ENCODE measurements around the gene DRAM1.

DRAM1 gene

DNA sequence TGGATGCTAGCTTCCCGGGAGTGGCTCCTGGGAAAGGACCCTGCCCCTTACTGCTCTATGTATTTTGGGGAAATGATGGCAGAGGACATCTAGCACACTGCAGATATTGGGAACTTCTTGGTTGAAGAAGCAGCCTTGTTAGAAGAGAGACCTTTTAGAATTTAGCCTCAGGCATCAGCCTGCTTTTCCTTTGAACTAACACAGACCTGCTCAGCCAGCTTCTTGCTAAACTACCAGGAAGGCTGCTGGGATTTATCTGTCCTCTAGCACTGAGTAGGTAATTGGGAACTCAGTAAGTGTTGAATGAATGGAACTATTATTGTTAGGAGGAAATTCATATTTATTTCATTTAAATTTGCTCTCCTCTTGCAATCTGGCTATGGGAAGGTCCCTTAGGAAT lies 77.3 kb downstream of the DRAM1 start:
- no peak for DNase-seq
- Mint-ChIP-seq H3K4me1 (ENCODE audit: low read depth) (peaks cover 9% of the 10 kb centered on the region), H3K9me3 (peaks cover 8% of the 10 kb centered on the region), H3K4me3 (no peak overlapping the region), H3K27ac (no peak overlapping the region), H3K27me3 (peaks cover 2% of the 10 kb centered on the region), H3K36me3 (ENCODE audit: low read depth) (no peaks in the 10 kb centered on the region)

- no peak overlapping the region for H3K27ac Mint-ChIP-seq
- no peak overlapping the region for H3K4me3 Mint-ChIP-seq
- H3K4me1 Mint-ChIP-seq (ENCODE audit: low read depth), result no peaks in the 10 kb centered on the region
- H3K9me3 Mint-ChIP-seq, result peaks cover 13% of the 10 kb centered on the region
- DNase-seq, result no peak
- H3K27me3 Mint-ChIP-seq, result no peaks in the 10 kb centered on the region
- no peaks in the 10 kb centered on the region for H3K36me3 Mint-ChIP-seq (ENCODE audit: low read depth)
Measured at GRCh38 chr12:101957252-101957959, 80.0 kb downstream of the DRAM1 start.

DNA sequence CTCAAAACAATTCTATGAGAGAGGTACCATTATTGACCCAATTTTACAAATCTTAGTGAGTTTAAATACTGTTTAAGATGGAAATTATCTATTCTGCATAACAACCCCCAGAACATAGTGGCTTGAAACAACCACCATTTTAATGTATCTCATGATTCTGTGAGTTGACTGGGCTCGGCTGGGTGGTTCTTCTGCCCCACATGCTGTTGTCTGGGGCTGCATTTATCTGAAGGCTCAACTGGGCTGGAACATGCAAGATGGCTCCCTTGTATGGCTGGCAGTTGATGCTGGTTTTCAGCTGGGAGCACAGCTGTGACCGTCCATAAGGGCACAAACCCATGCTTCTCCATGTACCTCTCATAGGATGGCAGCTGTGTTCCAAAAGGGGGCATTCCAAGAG lies 82.2 kb downstream of the DRAM1 start:
- no peak overlapping the region for H3K27ac Mint-ChIP-seq
- H3K27me3 Mint-ChIP-seq, result no peaks in the 10 kb centered on the region
- H3K4me3 Mint-ChIP-seq, result no peak overlapping the region
- no peak for DNase-seq
- no peaks in the 10 kb centered on the region for H3K4me1 Mint-ChIP-seq (ENCODE audit: low read depth)
- H3K9me3 Mint-ChIP-seq, result peaks cover 13% of the 10 kb centered on the region
- no peaks in the 10 kb centered on the region for H3K36me3 Mint-ChIP-seq (ENCODE audit: low read depth)

DNA sequence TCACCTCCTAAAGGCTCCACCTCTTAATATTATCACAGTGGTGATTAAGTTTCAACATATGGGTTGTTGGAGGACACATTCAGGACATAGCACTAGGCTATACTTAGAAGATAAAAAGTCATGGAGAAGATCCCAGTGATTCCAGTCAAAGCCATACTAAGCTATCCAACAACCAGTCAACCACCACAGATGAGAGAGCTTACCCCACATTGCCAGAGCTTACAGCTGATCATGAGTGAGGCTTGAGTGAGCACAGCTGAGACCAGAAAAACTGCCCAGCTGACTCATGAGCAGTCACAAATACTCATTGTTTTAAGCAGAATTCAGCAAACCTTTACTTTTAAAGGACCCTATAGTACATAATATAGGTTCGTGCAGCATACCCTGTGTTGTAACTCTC lies 85.1 kb downstream of the DRAM1 start:
- Mint-ChIP-seq H3K27me3 (no peaks in the 10 kb centered on the region), H3K9me3 (peaks cover 13% of the 10 kb centered on the region), H3K36me3 (ENCODE audit: low read depth) (no peaks in the 10 kb centered on the region), H3K4me3 (no peak overlapping the region), H3K27ac (no peak overlapping the region), H3K4me1 (ENCODE audit: low read depth) (peaks cover 5% of the 10 kb centered on the region)
- no peak for DNase-seq

- H3K4me1 Mint-ChIP-seq (ENCODE audit: low read depth), result peaks cover 16% of the 10 kb centered on the region
- H3K4me3 Mint-ChIP-seq, result no peak overlapping the region
- no peak overlapping the region for H3K27ac Mint-ChIP-seq
- peaks cover 11% of the 10 kb centered on the region for H3K9me3 Mint-ChIP-seq
- H3K27me3 Mint-ChIP-seq, result no peaks in the 10 kb centered on the region
- H3K36me3 Mint-ChIP-seq (ENCODE audit: low read depth), result no peaks in the 10 kb centered on the region
- no peak for DNase-seq
Measured at GRCh38 chr12:101963697-101964096, 86.3 kb downstream of the DRAM1 start.

- Mint-ChIP-seq H3K27ac (no peak overlapping the region), H3K4me1 (ENCODE audit: low read depth) (peaks cover 19% of the 10 kb centered on the region), H3K36me3 (ENCODE audit: low read depth) (no peaks in the 10 kb centered on the region), H3K9me3 (no peaks in the 10 kb centered on the region), H3K27me3 (no peaks in the 10 kb centered on the region), H3K4me3 (no peak overlapping the region)
- DNase-seq, result no peak
Measured at GRCh38 chr12:101966496-101966895, 89.1 kb downstream of the DRAM1 start.

- DNase-seq, result no peak
- Mint-ChIP-seq H3K4me1 (ENCODE audit: low read depth) (peaks cover 19% of the 10 kb centered on the region), H3K36me3 (ENCODE audit: low read depth) (no peaks in the 10 kb centered on the region), H3K27me3 (no peaks in the 10 kb centered on the region), H3K27ac (no peak overlapping the region), H3K4me3 (no peak overlapping the region), H3K9me3 (no peaks in the 10 kb centered on the region)
Measured at GRCh38 chr12:101967506-101967905, 90.1 kb downstream of the DRAM1 start.

DNA sequence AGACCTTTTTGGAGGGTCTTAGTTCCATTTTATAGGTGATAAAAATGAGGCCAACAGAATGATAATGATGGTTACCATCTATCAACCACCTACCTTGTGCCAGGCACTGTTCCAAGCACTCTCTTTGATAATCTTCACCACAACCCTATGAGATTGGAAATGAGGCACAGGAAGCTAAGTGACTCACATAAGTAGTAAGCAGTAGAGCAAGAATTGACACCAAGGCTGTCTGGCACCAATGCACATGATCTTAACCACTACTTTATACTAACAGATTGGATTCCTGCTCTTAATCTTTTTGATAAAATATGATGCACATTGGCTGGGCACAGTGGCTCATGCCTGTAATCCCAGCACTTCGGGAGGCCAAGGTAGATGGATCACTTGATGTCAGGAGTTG lies 91.4 kb downstream of the DRAM1 start:
- Mint-ChIP-seq H3K4me3 (no peak overlapping the region), H3K4me1 (ENCODE audit: low read depth) (peaks cover 19% of the 10 kb centered on the region), H3K27me3 (no peaks in the 10 kb centered on the region), H3K9me3 (no peaks in the 10 kb centered on the region), H3K36me3 (ENCODE audit: low read depth) (no peaks in the 10 kb centered on the region), H3K27ac (peak overlapping the region; percentile 59)
- DNase-seq, result no peak
